Esophagus (tissue), 2 donors: ENCODE results near the gene TBC1D20. TPM values are rescaled to one million over a fixed set of nuclear protein-coding genes. Genes with fewer than 3 reads are reported as not detected.

ENCODE experiments used
- H3K27ac ChIP-seq, 2 donors: one replicate each; pipeline ENCODE4 v1.5.1; 2013; ENCODE audit warnings: low read depth in 2 of 2, mild to moderate bottlenecking in 2 of 2, inconsistent platforms in 1 of 2, low read length in 1 of 2, moderate library complexity in 1 of 2
- H3K27me3 ChIP-seq, 2 donors: one replicate each; pipeline ENCODE4 v1.6.1; 2013; ENCODE audit warnings: low read length in 2 of 2, control low read depth in 1 of 2, mild to moderate bottlenecking in 1 of 2; ENCODE audit not compliant: insufficient read depth in 2 of 2, control insufficient read depth in 1 of 2
- H3K36me3 ChIP-seq, 2 donors: one replicate each; pipeline ENCODE4 v1.6.1; 2013; ENCODE audit warnings: low read length in 1 of 2; ENCODE audit not compliant: control insufficient read depth in 2 of 2, insufficient read depth in 2 of 2
- H3K4me1 ChIP-seq, 2 donors: one replicate each; pipeline ENCODE4 v1.6.1; 2013; ENCODE audit warnings: low read length in 1 of 2; ENCODE audit not compliant: control insufficient read depth in 2 of 2, insufficient read depth in 2 of 2
- H3K4me3 ChIP-seq, 2 donors: one replicate each; pipeline ENCODE4 v1.5.1; 2013; ENCODE audit warnings: low read length in 2 of 2, mild to moderate bottlenecking in 2 of 2, low read depth in 1 of 2, moderate library complexity in 1 of 2
- H3K9me3 ChIP-seq, 2 donors: one replicate each; pipeline ENCODE4 v1.6.1; 2013; ENCODE audit warnings: mild to moderate bottlenecking in 2 of 2, low read depth in 1 of 2, low read length in 1 of 2, moderate library complexity in 1 of 2; ENCODE audit not compliant: control insufficient read depth in 2 of 2, insufficient read depth in 1 of 2
- WGBS, 2 donors: extraction: QIAGEN DNeasy Blood & Tissue Kit; methylation state at CpG; one replicate each; pipeline ENCODE4 v1.1.7; 2013; 5-methylcytosine and 5-hydroxymethylcytosine counted together
- polyA plus RNA-seq, 2 donors: library from polyadenylated mRNA; stranded (reverse); fragments of 200-250 nt; gene quantifications; one replicate each; pipeline ENCODE4 v1.2.3, GENCODE V29; 2013
- donor health status: healthy with polysubstance abuse.
- donor health status: Bipolar disorder and iron deficiency.

The TBC1D20 gene
- polyA plus RNA-seq, 2 donors: 15.6 to 18.1 TPM

DNA sequence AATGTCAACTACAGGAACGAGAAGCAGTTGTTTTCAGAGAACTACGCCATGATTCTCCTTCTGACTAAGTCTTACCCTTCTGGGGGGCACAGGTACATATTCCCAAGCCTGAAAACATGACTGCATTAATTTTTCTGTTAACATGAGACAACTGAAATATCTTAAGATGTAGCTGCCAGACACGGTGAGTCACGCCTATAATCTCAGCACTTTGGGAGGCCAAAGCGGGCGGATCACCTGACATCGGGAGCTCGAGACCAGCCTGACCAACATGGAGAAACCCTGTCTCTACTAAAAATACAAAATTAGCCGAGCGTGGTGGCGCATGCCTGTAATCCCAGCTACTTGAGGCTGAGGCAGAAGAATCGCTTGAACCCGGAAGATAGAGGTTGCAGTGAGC lies 21.7 kb downstream of the TBC1D20 start:
- no peaks in the 10 kb centered on the region for H3K9me3 ChIP-seq
- peaks cover 2 to 3% of the 10 kb centered on the region in 2 donors for H3K4me1 ChIP-seq
- H3K27ac ChIP-seq: no peak overlapping the region
- H3K36me3 ChIP-seq: peaks cover 15 to 52% of the 10 kb centered on the region in 2 donors
- WGBS, 2 donors: 90 to 92% methylated on average over 13 of the region's 13 CpGs
- H3K27me3 ChIP-seq: no peaks in the 10 kb centered on the region
- H3K4me3 ChIP-seq: no peak overlapping the region

DNA sequence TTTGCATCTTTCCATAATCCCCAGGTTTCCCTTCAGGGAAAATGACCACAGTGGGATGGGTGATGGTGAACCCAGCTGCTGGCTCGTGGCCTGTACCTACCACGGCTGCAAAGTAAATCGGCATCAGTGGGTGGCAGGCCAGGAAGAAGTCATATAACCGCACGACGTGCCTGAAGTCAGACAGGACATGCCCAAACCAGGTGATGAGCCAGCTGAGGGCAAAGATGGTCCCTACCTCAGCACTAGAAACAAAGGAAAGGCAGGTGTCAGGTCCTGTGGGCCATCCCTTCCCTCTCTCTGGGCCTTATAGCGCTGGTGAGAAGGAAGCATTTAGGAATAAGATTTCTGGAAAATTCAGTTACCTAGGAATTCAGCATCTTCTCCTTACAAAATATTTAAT lies 22.2 kb downstream of the TBC1D20 start:
- Histone ChIP-seq H3K27ac (no peak overlapping the region), H3K4me1 (peaks cover under 1 to 3% of the 10 kb centered on the region in 2 donors), H3K9me3 (no peaks in the 10 kb centered on the region), H3K27me3 (no peaks in the 10 kb centered on the region), H3K4me3 (no peak overlapping the region), H3K36me3 (peaks cover 15 to 56% of the 10 kb centered on the region in 2 donors)
- WGBS, 2 donors: 76 to 86% methylated on average over 7 of the region's 7 CpGs

DNA sequence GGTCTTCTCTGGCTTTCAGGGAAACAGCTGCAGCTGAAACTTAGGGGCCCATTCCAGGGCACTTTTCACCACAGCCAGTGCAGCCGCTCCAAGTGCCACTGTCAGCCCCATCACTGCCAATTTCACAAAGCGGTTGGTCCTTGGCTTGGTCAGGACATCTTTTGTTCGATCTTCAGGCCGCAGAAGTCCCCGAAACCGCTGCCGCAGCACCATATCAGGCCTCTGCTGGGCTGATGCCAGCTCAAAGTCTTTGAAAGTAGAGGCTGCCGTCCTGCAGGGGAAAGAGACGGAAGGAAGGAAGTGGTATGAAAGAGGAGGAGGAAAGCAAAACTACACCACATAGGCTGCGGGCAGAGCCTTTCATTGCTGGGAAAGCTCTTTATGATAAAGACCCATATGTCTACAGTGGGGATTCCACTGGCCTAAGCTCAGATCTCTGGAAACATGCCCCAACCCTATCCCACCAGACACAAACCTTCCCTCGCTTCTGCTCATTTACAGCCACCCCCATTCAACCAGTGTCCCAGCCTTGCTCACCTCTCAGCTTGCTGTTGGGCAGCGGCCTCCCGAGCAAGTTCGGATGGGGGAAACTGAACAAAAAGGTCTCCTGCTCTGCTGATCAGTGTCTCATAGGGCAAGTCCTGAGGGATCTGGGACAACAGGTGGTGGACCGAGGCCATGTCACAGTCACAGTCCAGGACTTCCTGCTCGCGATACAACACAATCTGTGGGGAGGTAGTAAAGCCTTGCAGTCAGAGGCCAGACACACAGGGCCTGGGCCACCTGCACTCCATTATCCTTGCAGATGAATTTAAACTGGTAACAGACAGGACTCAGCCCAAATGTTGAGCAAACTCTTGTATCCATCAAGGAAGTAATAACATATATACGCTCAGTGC lies 23.5 kb downstream of the TBC1D20 start:
- no peak overlapping the region for H3K27ac ChIP-seq
- no peaks in the 10 kb centered on the region for H3K27me3 ChIP-seq
- H3K9me3 ChIP-seq: no peaks in the 10 kb centered on the region
- peaks cover 0 to 3% of the 10 kb centered on the region in 2 donors for H3K4me1 ChIP-seq
- 68 to 69% methylated on average over 18 of the region's 18 CpGs for WGBS, 2 donors
- peaks cover 15 to 54% of the 10 kb centered on the region in 2 donors for H3K36me3 ChIP-seq
- H3K4me3 ChIP-seq: no peak overlapping the region

DNA sequence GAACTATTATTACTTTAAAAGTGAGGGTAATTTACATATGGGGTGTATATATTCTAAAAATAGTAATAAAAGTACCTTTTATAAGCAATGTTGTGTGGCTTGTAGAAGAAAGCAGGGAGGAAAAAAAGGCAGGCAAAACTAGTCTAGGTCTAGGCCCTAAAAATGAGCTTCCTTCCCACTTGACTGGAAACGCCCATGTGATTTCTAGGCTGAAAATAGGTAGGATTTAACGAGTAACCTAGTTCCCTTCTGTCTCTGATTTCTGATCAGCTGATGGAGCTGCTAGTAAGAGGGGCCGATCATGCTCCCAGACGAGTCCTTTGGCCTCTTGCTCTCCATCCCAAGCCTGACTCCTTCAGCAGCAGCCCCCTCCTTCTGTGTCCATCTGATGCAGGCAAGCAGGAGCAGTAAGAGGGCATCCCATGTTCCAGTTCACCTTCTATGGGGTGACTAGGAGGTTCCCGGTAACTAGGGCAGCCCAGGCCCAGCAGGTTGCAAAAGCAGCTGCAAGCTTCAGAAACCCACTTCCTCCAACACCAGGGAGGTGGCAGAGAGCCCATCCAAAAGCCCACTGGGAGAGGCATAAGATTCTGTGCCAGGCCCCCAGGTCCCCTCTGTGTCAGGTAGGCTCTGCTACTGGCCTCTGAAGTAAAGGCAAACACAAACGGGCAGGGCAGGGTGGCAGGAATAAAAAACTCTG lies 24.4 kb downstream of the TBC1D20 start:
- no peaks in the 10 kb centered on the region for H3K9me3 ChIP-seq
- H3K27ac ChIP-seq: no peak overlapping the region
- no peak overlapping the region for H3K4me3 ChIP-seq
- H3K36me3 ChIP-seq: peaks cover 15 to 51% of the 10 kb centered on the region in 2 donors
- peaks cover 0 to 5% of the 10 kb centered on the region in 2 donors for H3K4me1 ChIP-seq
- 67 to 71% methylated on average over 6 of the region's 6 CpGs for WGBS, 2 donors
- H3K27me3 ChIP-seq: no peaks in the 10 kb centered on the region

DNA sequence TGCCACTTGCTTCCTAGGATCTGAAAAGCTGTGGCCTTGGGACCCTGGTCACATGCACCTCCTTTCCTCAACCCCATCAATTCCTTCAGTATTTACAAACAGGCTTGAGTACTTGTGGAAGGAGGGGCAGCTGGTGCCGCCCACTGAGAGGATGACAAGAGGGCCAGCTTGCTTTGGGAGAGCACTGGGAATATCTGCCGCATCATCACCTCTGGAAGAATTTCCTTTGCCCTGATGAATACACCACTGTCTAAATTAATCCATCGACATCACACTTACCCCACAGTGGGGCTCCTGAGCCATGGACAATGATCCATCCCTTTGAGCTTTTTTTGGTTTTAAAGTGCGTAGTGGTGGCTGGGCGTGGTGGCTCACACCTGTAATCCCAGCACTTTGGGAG lies 25.9 kb downstream of the TBC1D20 start:
- Histone ChIP-seq H3K27me3 (no peaks in the 10 kb centered on the region), H3K36me3 (peaks cover 12 to 57% of the 10 kb centered on the region in 2 donors), H3K4me1 (peaks cover 0 to 5% of the 10 kb centered on the region in 2 donors), H3K4me3 (no peak overlapping the region), H3K9me3 (no peaks in the 10 kb centered on the region), H3K27ac (no peak overlapping the region)
- 95 to 96% methylated on average over 5 of the region's 5 CpGs for WGBS, 2 donors

DNA sequence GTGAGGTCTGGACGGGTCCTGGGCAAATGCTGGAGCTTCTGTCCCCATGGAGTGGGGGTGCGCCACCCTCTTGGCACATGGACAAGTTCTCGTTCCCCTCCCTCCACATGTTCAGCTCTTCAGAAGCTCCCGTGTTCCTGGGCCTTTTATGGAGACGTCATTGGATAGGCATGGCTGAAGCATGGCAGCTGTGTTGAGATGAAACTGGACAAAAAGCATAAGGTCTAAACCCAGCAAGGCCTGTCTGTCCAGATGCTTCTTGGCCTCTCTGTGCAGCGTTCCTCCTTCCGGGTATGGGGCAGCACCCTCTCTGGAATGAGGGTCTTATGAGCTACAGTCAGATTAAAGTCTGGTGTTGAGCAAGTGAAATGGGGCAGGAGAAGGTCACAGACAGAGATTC lies 26.8 kb downstream of the TBC1D20 start:
- H3K4me1 ChIP-seq: peaks cover 0 to 5% of the 10 kb centered on the region in 2 donors
- H3K27me3 ChIP-seq: no peaks in the 10 kb centered on the region
- no peaks in the 10 kb centered on the region for H3K9me3 ChIP-seq
- H3K4me3 ChIP-seq: no peak overlapping the region
- H3K36me3 ChIP-seq: peaks cover 13 to 60% of the 10 kb centered on the region in 2 donors
- WGBS, 2 donors: 72 to 77% methylated on average over 7 of the region's 7 CpGs
- H3K27ac ChIP-seq: no peak overlapping the region

DNA sequence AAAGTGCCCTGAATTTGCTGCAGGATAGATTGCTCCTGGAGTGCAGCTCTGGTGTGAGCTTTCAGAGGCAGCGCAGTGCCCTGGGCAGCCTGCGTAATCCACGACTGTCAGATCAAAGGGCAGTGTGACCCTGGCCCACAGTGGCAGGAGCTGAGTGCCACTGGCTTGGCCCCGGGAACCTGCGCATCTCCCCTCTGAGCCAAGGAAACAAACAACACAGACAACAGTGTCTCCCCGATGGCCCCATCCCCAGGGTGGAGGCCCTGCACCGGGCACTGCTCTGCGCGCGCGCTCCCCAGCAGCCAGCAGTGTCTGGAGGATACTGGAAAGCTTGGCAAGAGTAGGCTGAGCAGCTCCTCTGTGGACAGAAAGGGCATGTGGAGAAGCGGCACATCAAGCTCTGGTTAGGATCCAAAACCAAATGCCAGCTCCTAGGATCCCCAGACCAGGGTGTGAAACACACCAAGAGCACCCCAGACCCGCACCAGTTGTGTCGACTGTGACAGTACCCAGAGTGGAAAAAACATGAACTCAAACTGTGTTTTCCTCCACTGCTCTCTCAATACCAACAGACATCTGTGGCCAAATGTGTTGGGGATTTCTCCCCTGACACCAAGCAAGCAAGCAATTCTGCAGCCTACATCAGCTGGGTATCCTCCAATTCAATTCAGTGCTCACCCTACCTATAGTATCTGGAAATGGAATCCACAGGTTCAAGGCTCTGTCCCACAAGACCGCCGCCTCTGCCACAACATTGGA lies 27.5 kb downstream of the TBC1D20 start:
- Histone ChIP-seq H3K4me3 (no peak overlapping the region), H3K36me3 (peaks cover 16 to 58% of the 10 kb centered on the region in 2 donors), H3K9me3 (no peaks in the 10 kb centered on the region), H3K27me3 (no peaks in the 10 kb centered on the region), H3K4me1 (peaks cover 0 to 5% of the 10 kb centered on the region in 2 donors), H3K27ac (no peak overlapping the region)
- 88% methylated on average over 16 of the region's 16 CpGs for WGBS, 2 donors

DNA sequence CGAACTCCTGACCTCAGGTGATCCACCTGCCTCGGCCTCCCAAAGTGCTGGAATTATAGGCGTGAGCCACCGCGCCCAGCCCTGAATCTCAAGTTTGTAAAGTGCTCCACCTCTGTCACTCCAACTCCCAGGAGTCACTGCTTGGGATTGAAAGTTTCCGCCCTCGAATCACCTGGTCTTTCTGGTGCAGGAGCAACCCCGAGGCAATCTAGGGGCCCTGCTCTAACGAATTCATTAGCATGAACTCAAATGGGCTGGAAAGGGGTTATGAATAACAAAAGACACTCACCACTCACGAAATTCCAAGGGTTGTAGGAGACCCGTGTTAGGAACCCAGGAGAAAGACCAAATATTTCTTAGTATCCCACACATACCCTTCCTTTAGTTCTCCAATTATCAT lies 28.1 kb downstream of the TBC1D20 start:
- H3K4me3 ChIP-seq: no peak overlapping the region
- H3K36me3 ChIP-seq: peaks cover 22 to 56% of the 10 kb centered on the region in 2 donors
- H3K4me1 ChIP-seq: peaks cover 0 to 5% of the 10 kb centered on the region in 2 donors
- H3K27me3 ChIP-seq: no peaks in the 10 kb centered on the region
- WGBS, 2 donors: 62 to 63% methylated on average over 10 to 11 of the region's 11 CpGs
- H3K27ac ChIP-seq: no peak overlapping the region
- no peaks in the 10 kb centered on the region for H3K9me3 ChIP-seq

DNA sequence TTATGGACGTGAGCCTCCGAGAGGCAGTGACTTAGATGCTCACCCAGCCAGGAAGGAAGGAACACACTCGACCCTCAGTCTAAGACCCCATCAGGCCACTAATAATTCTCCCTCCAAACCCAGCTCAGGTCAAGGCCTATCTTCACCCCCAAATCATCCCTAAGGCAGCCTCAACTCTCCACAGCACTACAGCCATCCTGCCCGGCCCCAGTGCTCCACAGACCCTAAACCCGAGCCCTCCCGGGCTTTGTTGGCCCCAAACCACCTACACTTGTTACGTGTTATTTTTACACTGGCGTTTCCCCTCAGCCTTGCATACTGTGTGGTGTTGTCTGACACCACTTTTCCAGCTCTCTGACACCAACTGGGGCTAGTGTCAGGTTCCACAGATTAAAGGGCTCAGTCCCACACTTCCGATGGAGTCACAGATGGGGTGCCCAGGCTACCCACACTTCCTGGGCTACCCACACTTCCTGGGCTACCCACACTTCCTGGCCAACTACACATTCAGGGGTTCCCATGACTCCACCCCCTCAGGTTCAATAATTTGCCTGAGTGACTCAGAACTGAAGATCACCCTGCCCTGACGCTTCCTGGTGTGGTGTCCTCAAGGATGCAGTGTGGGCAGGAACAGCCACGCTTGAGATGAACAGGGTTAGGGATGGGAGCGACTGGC lies 28.9 kb downstream of the TBC1D20 start:
- H3K4me1 ChIP-seq: peaks cover 0 to 2% of the 10 kb centered on the region in 2 donors
- peak overlapping the region in 1 of 2 donors; percentile 33 for H3K27ac ChIP-seq
- WGBS, 2 donors: 65 to 70% methylated on average over 12 of the region's 12 CpGs
- peaks cover 22 to 54% of the 10 kb centered on the region in 2 donors for H3K36me3 ChIP-seq
- no peaks in the 10 kb centered on the region for H3K27me3 ChIP-seq
- no peaks in the 10 kb centered on the region for H3K9me3 ChIP-seq
- H3K4me3 ChIP-seq: no peak overlapping the region
